Activated CD4-positive, alpha-beta T cell treated with anti-CD3 and anti-CD28 coated beads for 1 hour (primary cell): Measurements from ENCODE around the gene HBQ1.
"Not testable (repeated sequence)": the region's sequence is repeated elsewhere in the genome, so short reads cannot be mapped to it uniquely, and the experiment has no call there.

ENCODE experiments used
- DNase-seq: peaks from one replicate; pipeline ENCODE4 v3.0.0-alpha.2; 2020

HBQ1 gene

GRCh38 chr16:211631-212180 lies 31.4 kb downstream of the HBQ1 start:
- DNase-seq = not testable (repeated sequence)

DNA sequence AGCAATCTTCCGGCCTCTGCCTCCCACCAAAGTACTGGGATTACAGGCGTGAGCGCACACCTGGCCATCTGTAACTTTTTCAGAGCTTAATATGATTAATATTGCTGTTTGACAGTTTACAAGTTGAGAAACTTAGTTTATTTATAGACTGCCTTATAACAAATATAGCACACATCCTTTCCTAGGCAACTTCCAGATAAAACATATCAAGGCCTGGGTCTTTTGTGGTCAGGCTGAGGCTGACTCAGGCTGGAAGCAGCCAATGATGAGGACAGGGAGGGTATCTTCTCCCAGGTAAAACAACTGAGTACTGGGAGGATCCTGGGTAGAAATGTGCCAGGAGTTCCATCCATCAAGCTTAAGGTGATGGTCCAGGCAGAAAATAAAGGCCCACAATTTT lies 32.7 kb downstream of the HBQ1 start:
- DNase-seq = no peak

GRCh38 chr16:220021-220420 lies 39.8 kb downstream of the HBQ1 start:
- no peak for DNase-seq

DNA sequence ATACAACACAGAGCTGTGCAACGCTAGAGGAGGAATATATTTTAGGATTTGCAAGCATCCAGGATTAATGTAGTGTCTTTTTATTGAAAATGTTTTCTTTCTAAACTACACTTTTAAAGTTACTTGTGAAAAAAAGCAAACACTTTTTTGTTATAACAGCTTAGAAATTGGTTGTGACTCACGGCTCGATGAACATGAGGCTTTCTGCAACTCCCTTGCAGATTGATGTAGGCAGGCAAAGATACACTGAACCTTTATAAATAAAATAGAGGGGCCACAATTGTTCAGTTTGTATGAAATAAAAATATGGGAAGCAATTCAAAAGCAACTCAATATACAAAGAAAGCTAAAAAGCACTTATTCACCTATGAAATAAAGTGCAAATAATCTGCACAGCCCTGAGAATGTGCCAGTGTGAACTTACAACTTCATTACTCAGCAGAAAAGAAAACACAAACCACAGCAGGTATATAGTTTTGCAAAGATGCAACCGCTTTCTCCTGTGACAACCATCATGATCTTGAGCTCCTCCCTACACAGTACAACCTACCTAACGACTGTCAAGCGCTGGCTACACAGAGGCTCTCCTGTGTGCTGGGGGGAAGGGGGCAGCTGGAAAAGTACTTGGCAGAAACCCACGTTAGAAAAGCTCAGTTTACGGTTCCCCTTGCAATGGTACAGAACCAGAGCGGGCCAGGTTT lies 48.0 kb downstream of the HBQ1 start:
- DNase-seq = no peak

GRCh38 chr16:228852-229730 lies 48.8 kb downstream of the HBQ1 start, which contains the start of gene LUC7L:
Gene LUC7L (minus strand): TSS chr16:229449. CDS start chr16:229339, 110 bp downstream.
- peak; percentile 77 for DNase-seq

- no peak for DNase-seq
These were observed 49.5 kb downstream of the HBQ1 start for GRCh38 chr16:229731-230281.

- DNase-seq = not testable (repeated sequence)
These were observed 50.1 kb downstream of the HBQ1 start for GRCh38 chr16:230351-230750.
